ENCODE measurements around the gene BMAL1. TPM values are rescaled to one million over a fixed set of nuclear protein-coding genes. Genes with fewer than 3 reads are reported as not detected.

Gene BMAL1
- total RNA-seq, 1 experiment from 2014 or later = 8.3 TPM

DNA sequence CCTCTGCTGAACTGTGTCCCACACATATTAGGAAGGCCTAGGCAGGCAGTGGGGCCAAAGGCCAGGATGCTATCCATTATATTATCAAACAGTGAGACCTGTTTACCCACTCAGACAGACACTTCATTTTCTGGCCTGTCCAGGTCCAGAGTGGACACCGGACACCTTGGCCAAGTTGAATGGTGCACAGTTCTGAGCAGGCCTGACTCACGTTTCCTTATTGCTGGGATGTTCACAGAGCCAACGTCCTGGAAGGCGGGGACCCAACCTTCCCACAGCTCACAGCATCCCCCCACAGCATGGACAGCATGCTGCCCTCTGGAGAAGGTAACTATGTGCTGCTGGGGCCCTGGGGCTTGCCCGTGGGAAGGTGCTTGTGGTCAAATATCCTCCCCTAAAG, 98.8 kb downstream of the BMAL1 start (continued):
- TF ChIP-seq, protein P1, sequence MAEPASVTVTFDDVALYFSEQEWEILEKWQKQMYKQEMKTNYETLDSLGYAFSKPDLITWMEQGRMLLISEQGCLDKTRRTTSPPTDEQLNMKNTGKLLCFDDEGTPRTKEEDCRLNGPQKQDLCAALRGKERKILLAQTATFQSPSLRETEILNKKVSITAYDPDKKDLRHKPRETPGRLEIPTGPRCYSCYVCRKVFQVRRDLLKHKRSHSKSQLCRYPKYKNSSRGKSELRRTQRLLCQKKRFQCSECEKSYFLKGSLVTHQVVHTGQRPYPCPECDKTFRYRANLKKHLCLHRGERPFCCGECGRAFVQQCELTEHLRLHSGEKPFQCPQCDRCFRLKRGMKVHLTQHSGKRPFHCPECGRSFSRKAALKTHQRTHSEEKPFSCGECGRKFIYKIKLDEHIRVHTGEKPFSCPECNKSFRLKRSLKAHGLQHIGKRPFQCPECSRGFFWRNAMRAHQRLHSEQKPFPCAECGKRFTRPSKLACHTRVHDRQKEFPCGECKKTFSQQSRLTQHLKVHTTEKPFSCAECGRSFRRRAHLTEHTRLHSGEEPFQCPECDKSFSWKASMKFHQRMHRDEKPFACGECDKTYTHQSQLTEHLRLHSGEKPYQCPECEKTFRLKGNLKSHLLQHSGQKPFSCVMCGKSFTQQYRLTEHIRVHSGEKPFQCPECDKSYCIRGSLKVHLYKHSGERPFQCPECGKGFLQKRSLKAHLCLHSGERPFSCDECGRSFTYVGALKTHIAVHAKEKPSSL (CRISPR knock-in tag; conservative IDR thresholded peaks at IDR 0.05) = no peak
- TF ChIP-seq ZNF396 (CRISPR knock-in tag; IDR thresholded peaks at IDR 0.05; ENCODE audit: borderline replicate concordance) (no peak), ZNF138 (CRISPR knock-in tag; conservative IDR thresholded peaks at IDR 0.05) (no peak), ELF4 (CRISPR knock-in tag; IDR thresholded peaks at IDR 0.05; ENCODE audit: low read depth) (no peak)
- TF ChIP-seq, protein P2, sequence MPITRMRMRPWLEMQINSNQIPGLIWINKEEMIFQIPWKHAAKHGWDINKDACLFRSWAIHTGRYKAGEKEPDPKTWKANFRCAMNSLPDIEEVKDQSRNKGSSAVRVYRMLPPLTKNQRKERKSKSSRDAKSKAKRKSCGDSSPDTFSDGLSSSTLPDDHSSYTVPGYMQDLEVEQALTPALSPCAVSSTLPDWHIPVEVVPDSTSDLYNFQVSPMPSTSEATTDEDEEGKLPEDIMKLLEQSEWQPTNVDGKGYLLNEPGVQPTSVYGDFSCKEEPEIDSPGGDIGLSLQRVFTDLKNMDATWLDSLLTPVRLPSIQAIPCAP (CRISPR knock-in tag; IDR thresholded peaks at IDR 0.05) = no peak
- TF ChIP-seq, protein P3, sequence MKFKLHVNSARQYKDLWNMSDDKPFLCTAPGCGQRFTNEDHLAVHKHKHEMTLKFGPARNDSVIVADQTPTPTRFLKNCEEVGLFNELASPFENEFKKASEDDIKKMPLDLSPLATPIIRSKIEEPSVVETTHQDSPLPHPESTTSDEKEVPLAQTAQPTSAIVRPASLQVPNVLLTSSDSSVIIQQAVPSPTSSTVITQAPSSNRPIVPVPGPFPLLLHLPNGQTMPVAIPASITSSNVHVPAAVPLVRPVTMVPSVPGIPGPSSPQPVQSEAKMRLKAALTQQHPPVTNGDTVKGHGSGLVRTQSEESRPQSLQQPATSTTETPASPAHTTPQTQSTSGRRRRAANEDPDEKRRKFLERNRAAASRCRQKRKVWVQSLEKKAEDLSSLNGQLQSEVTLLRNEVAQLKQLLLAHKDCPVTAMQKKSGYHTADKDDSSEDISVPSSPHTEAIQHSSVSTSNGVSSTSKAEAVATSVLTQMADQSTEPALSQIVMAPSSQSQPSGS (CRISPR knock-in tag; IDR thresholded peaks at IDR 0.05; ENCODE audit: borderline replicate concordance, low read depth) = no peak
- TF ChIP-seq, protein P4, sequence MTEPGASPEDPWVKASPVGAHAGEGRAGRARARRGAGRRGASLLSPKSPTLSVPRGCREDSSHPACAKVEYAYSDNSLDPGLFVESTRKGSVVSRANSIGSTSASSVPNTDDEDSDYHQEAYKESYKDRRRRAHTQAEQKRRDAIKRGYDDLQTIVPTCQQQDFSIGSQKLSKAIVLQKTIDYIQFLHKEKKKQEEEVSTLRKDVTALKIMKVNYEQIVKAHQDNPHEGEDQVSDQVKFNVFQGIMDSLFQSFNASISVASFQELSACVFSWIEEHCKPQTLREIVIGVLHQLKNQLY (CRISPR knock-in tag; IDR thresholded peaks at IDR 0.05) = no peak

DNA sequence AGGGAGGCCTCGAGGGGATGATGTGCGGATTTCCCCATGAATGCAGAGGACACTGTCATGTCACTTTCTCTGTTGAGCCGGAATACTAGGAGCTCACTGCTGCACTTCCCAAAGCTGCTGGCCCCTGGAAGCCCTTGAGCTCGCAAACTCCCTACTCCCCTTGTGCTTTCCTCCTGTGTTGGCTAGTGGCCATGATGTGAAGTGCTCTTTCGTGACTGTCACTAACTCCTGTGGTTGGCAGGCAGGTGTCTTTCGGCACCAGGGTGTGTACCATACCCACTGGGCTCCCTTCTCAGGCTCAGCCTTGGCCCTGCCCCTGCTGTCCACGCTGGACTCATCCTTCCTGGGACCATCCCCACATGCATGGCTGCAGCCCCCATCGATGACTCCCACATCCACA, 99.2 kb downstream of the BMAL1 start:
- ATAC-seq = no peak
- Mint-ChIP-seq H3K27ac (no peak overlapping the region), H3K36me3 (no peaks in the 10 kb centered on the region), H3K4me3 (no peak overlapping the region), H3K9me3 (no peaks in the 10 kb centered on the region), H3K4me1 (peaks cover 6% of the 10 kb centered on the region), H3K27me3 (ENCODE audit: low read depth) (no peaks in the 10 kb centered on the region)
- CTCF ChIA-PET = interaction anchor here (1.5 kb wide), 1 partner anchor 138 kb away, joined by 4 read pairs; no protein-coding TSS in a partner anchor
- no peak for DNase-seq (ENCODE audit: low spot score)
- POLR2A ChIA-PET = no interaction called here
- TF ChIP-seq ZNF317 (CRISPR knock-in tag; IDR thresholded peaks at IDR 0.05; ENCODE audit: borderline replicate concordance, low read depth) (no peak), RELA (CRISPR knock-in tag; IDR thresholded peaks at IDR 0.05; ENCODE audit: borderline replicate concordance) (no peak), IRF2 (CRISPR knock-in tag; IDR thresholded peaks at IDR 0.05; ENCODE audit: borderline replicate concordance, low read depth) (no peak), GABPB1 (CRISPR knock-in tag; IDR thresholded peaks at IDR 0.05) (no peak), ETV6 (CRISPR knock-in tag; IDR thresholded peaks at IDR 0.05) (no peak), GTF2I (CRISPR knock-in tag; conservative IDR thresholded peaks at IDR 0.05) (no peak)
- TF ChIP-seq, protein P5, sequence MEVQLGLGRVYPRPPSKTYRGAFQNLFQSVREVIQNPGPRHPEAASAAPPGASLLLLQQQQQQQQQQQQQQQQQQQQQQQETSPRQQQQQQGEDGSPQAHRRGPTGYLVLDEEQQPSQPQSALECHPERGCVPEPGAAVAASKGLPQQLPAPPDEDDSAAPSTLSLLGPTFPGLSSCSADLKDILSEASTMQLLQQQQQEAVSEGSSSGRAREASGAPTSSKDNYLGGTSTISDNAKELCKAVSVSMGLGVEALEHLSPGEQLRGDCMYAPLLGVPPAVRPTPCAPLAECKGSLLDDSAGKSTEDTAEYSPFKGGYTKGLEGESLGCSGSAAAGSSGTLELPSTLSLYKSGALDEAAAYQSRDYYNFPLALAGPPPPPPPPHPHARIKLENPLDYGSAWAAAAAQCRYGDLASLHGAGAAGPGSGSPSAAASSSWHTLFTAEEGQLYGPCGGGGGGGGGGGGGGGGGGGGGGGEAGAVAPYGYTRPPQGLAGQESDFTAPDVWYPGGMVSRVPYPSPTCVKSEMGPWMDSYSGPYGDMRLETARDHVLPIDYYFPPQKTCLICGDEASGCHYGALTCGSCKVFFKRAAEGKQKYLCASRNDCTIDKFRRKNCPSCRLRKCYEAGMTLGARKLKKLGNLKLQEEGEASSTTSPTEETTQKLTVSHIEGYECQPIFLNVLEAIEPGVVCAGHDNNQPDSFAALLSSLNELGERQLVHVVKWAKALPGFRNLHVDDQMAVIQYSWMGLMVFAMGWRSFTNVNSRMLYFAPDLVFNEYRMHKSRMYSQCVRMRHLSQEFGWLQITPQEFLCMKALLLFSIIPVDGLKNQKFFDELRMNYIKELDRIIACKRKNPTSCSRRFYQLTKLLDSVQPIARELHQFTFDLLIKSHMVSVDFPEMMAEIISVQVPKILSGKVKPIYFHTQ (CRISPR knock-in tag; IDR thresholded peaks at IDR 0.05) = no peak
- TF ChIP-seq, protein P6, sequence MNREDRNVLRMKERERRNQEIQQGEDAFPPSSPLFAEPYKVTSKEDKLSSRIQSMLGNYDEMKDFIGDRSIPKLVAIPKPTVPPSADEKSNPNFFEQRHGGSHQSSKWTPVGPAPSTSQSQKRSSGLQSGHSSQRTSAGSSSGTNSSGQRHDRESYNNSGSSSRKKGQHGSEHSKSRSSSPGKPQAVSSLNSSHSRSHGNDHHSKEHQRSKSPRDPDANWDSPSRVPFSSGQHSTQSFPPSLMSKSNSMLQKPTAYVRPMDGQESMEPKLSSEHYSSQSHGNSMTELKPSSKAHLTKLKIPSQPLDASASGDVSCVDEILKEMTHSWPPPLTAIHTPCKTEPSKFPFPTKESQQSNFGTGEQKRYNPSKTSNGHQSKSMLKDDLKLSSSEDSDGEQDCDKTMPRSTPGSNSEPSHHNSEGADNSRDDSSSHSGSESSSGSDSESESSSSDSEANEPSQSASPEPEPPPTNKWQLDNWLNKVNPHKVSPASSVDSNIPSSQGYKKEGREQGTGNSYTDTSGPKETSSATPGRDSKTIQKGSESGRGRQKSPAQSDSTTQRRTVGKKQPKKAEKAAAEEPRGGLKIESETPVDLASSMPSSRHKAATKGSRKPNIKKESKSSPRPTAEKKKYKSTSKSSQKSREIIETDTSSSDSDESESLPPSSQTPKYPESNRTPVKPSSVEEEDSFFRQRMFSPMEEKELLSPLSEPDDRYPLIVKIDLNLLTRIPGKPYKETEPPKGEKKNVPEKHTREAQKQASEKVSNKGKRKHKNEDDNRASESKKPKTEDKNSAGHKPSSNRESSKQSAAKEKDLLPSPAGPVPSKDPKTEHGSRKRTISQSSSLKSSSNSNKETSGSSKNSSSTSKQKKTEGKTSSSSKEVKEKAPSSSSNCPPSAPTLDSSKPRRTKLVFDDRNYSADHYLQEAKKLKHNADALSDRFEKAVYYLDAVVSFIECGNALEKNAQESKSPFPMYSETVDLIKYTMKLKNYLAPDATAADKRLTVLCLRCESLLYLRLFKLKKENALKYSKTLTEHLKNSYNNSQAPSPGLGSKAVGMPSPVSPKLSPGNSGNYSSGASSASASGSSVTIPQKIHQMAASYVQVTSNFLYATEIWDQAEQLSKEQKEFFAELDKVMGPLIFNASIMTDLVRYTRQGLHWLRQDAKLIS (CRISPR knock-in tag; IDR thresholded peaks at IDR 0.05; ENCODE audit: borderline replicate concordance) = no peak
- TF ChIP-seq, protein P7, sequence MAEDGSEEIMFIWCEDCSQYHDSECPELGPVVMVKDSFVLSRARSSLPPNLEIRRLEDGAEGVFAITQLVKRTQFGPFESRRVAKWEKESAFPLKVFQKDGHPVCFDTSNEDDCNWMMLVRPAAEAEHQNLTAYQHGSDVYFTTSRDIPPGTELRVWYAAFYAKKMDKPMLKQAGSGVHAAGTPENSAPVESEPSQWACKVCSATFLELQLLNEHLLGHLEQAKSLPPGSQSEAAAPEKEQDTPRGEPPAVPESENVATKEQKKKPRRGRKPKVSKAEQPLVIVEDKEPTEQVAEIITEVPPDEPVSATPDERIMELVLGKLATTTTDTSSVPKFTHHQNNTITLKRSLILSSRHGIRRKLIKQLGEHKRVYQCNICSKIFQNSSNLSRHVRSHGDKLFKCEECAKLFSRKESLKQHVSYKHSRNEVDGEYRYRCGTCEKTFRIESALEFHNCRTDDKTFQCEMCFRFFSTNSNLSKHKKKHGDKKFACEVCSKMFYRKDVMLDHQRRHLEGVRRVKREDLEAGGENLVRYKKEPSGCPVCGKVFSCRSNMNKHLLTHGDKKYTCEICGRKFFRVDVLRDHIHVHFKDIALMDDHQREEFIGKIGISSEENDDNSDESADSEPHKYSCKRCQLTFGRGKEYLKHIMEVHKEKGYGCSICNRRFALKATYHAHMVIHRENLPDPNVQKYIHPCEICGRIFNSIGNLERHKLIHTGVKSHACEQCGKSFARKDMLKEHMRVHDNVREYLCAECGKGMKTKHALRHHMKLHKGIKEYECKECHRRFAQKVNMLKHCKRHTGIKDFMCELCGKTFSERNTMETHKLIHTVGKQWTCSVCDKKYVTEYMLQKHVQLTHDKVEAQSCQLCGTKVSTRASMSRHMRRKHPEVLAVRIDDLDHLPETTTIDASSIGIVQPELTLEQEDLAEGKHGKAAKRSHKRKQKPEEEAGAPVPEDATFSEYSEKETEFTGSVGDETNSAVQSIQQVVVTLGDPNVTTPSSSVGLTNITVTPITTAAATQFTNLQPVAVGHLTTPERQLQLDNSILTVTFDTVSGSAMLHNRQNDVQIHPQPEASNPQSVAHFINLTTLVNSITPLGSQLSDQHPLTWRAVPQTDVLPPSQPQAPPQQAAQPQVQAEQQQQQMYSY (CRISPR knock-in tag; IDR thresholded peaks at IDR 0.05) = no peak
- TF ChIP-seq, protein P2 (CRISPR knock-in tag; IDR thresholded peaks at IDR 0.05) = no peak

Measured in WTC11 (cell line).